SJCRH30 (cell line): Measurements from ENCODE around the gene NETO2. TPM values are rescaled to one million over a fixed set of nuclear protein-coding genes. Genes with fewer than 3 reads are reported as not detected.
"Not testable (repeated sequence)": the region's sequence is repeated elsewhere in the genome, so short reads cannot be mapped to it uniquely, and the experiment has no call there.

ENCODE experiments used
- DNase-seq, 2 experiments: peaks; one replicate each; pipeline ENCODE4 v3.0.0-alpha.2; 2015 to 2020
- H3K27ac ChIP-seq: fragments of 250-450 bp; sonication (Bioruptor Pico); 2 replicates; pipeline ENCODE4 v1.5.1; 2020; ENCODE audit warnings: mild to moderate bottlenecking, moderate library complexity
- H3K27me3 ChIP-seq: fragments of 250-450 bp; sonication (Bioruptor Pico); 2 replicates; pipeline ENCODE4 v1.5.1; 2020; ENCODE audit warnings: mild to moderate bottlenecking, moderate library complexity
- H3K36me3 ChIP-seq: fragments of 250-450 bp; sonication (Bioruptor Pico); 2 replicates; pipeline ENCODE4 v1.5.1; 2020; ENCODE audit warnings: mild to moderate bottlenecking, moderate library complexity
- H3K4me1 ChIP-seq: fragments of 250-450 bp; sonication (Bioruptor Pico); 2 replicates; pipeline ENCODE4 v1.5.1; 2020; ENCODE audit warnings: mild to moderate bottlenecking, moderate library complexity
- H3K4me3 ChIP-seq: fragments of 250-450 bp; sonication (Bioruptor Pico); 2 replicates; pipeline ENCODE4 v1.5.1; 2020; ENCODE audit warnings: mild to moderate bottlenecking, moderate library complexity
- H3K9me3 ChIP-seq: fragments of 250-450 bp; sonication (Bioruptor Pico); replicated peaks from 2 replicates; pipeline ENCODE4 v1.5.1; 2020; ENCODE audit warnings: mild to moderate bottlenecking, moderate library complexity
- total RNA-seq: library from RNA; depleted of rRNA; stranded (reverse); fragments of >200 nt; shearing (Covaris generic); gene quantifications from 2 replicates; pipeline ENCODE4 v1.2.3, GENCODE V29; 2014

Gene NETO2
- total RNA-seq, 1 experiment from 2014 or later, result 34.6 TPM

DNA sequence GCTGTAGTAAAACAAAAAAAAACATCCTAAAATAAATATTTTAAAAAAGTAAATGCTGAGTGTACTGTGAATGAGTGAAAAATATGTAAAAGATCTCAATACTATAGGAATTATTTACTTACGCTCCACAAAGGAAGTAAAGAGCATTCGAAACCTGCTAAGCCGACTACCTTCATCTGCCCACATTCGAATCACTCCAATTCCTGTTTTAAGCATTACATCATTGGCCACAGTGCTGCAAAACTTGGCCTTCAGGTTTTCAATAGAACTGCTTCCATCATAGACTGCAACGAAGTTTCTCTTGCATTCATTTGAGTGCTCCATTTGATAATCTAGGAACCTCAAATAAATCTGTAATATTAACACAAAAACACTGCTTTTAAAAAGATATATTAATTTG lies 34.4 kb downstream of the NETO2 start:
- Histone ChIP-seq H3K36me3 (no peaks in the 10 kb centered on the region), H3K4me3 (no peak overlapping the region), H3K9me3 (no peaks in the 10 kb centered on the region), H3K27ac (no peak overlapping the region), H3K27me3 (no peaks in the 10 kb centered on the region), H3K4me1 (no peaks in the 10 kb centered on the region)
- no peak for DNase-seq

- H3K27me3 ChIP-seq, H3K9me3 ChIP-seq, H3K27ac ChIP-seq, H3K36me3 ChIP-seq, H3K4me1 ChIP-seq, DNase-seq, H3K4me3 ChIP-seq: not testable (repeated sequence)
These were observed 40.8 kb downstream of the NETO2 start for GRCh38 chr16:47102921-47103320.

DNA sequence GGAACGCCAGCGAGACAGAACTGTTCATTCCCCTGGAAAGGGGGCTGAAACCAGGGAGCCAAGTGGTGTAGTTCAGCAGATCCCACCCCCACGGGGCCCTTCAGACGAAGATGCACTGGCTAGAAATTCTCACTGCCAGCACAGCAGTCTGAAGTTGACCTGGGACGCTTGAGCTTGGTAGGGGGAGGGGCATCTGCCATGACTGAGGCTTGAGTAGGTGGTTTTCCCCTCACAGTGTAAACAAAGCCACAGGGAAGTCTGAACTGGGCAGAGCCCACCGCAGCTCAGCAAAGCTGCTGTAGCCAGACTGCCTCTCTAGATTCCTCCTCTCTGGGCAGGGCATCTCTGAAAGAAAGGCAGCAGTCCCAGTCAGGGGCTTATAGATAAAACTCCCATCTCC lies 46.6 kb downstream of the NETO2 start:
- not testable (repeated sequence) for DNase-seq, H3K4me1 ChIP-seq, H3K4me3 ChIP-seq, H3K27me3 ChIP-seq, H3K27ac ChIP-seq, H3K9me3 ChIP-seq, H3K36me3 ChIP-seq

GRCh38 chr16:47096297-47096696 lies 47.4 kb downstream of the NETO2 start:
- no peak for DNase-seq
- no peak overlapping the region for H3K4me3 ChIP-seq
- no peaks in the 10 kb centered on the region for H3K36me3 ChIP-seq

GRCh38 chr16:47084198-47084597 lies 59.5 kb downstream of the NETO2 start:
- Histone ChIP-seq H3K4me1 (no peaks in the 10 kb centered on the region), H3K4me3 (no peak overlapping the region), H3K27ac (no peak overlapping the region), H3K27me3 (no peaks in the 10 kb centered on the region), H3K36me3 (no peaks in the 10 kb centered on the region), H3K9me3 (no peaks in the 10 kb centered on the region)
- DNase-seq, result no peak

More at GRCh38 chr16:47096297-47096696, 47.4 kb downstream of the NETO2 start:
- no peaks in the 10 kb centered on the region for H3K4me1 ChIP-seq
- H3K27me3 ChIP-seq, result no peaks in the 10 kb centered on the region
- no peaks in the 10 kb centered on the region for H3K9me3 ChIP-seq
- H3K27ac ChIP-seq, result no peak overlapping the region

GRCh38 chr16:47082099-47082865 lies 61.5 kb downstream of the NETO2 start:
- H3K4me3 ChIP-seq, result no peak overlapping the region
- H3K4me1 ChIP-seq, result no peaks in the 10 kb centered on the region
- H3K36me3 ChIP-seq, result no peaks in the 10 kb centered on the region
- no peak for DNase-seq
- H3K9me3 ChIP-seq, result no peaks in the 10 kb centered on the region
- H3K27ac ChIP-seq, result no peak overlapping the region
- H3K27me3 ChIP-seq, result no peaks in the 10 kb centered on the region

- Histone ChIP-seq H3K27me3 (no peaks in the 10 kb centered on the region), H3K27ac (no peak overlapping the region), H3K9me3 (no peaks in the 10 kb centered on the region), H3K4me1 (no peaks in the 10 kb centered on the region), H3K36me3 (no peaks in the 10 kb centered on the region), H3K4me3 (no peak overlapping the region)
- no peak for DNase-seq
These were observed 62.6 kb downstream of the NETO2 start for GRCh38 chr16:47081115-47081514.

GRCh38 chr16:47079860-47080259 lies 63.9 kb downstream of the NETO2 start:
- DNase-seq, result no peak
- Histone ChIP-seq H3K36me3 (no peaks in the 10 kb centered on the region), H3K27me3 (no peaks in the 10 kb centered on the region), H3K4me1 (no peaks in the 10 kb centered on the region), H3K9me3 (no peaks in the 10 kb centered on the region), H3K4me3 (no peak overlapping the region), H3K27ac (no peak overlapping the region)

DNA sequence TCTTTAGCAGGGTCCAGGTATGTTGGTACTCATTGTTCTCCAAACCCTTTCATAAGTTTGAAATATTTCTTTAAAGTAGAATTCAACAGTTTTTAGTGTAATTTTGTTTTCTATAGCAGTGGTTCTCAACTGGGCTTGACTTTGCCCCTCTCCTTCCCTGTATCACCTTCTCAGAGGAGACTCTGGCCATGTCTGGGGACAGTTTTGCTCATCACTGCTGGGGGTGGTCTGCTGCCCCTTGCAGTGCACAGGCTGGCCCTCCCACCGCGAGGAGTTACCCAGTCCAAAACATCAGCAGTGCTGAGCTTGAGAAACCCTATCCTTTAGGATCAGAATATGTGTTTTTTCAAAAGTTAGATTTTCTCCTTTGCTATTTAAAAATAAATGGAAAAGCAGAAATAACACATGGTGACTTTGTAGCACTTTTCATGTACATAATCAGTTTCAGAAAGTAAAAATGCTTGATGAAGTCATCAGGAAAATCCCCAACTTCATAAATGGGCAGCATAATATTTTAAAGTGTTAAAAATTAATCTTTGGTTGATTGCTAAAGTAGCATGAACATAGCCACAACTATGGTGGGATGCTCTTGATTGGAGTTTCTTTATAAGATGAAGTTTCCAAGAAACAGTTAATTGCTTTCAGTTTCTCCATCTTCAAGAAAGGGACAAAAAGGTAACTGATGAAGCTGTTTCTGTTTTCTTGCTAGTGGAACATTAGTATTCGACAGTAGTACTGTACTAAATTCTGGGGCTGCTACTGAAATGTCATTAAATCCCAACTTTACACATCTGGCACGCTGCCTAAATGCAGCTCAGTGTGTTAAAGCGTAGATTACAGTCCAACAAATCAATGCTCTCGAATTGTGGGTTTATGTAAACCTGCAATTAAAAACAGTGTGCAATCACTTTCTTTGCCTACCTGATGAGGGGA lies 70.3 kb downstream of the NETO2 start:
- no peaks in the 10 kb centered on the region for H3K27me3 ChIP-seq
- H3K9me3 ChIP-seq, result no peaks in the 10 kb centered on the region
- no peak for DNase-seq

GRCh38 chr16:47072158-47072557 lies 71.6 kb downstream of the NETO2 start:
- H3K27ac ChIP-seq, result no peak overlapping the region
- H3K36me3 ChIP-seq, result no peaks in the 10 kb centered on the region
- H3K4me1 ChIP-seq, result no peaks in the 10 kb centered on the region
- H3K27me3 ChIP-seq, result no peaks in the 10 kb centered on the region
- H3K4me3 ChIP-seq, result no peak overlapping the region
- no peak for DNase-seq
- H3K9me3 ChIP-seq, result no peaks in the 10 kb centered on the region

More for the DNA sequence above, 70.3 kb downstream of the NETO2 start:
- H3K36me3 ChIP-seq, result no peaks in the 10 kb centered on the region
- H3K4me3 ChIP-seq, result no peak overlapping the region
- no peak overlapping the region for H3K27ac ChIP-seq
- H3K4me1 ChIP-seq, result no peaks in the 10 kb centered on the region

GRCh38 chr16:47069841-47070584 lies 73.7 kb downstream of the NETO2 start:
- Histone ChIP-seq H3K9me3 (no peaks in the 10 kb centered on the region), H3K4me1 (no peaks in the 10 kb centered on the region), H3K4me3 (no peak overlapping the region), H3K27ac (no peak overlapping the region), H3K27me3 (no peaks in the 10 kb centered on the region), H3K36me3 (no peaks in the 10 kb centered on the region)
- DNase-seq, result no peak

GRCh38 chr16:47069313-47069712 lies 74.4 kb downstream of the NETO2 start:
- Histone ChIP-seq H3K9me3 (no peaks in the 10 kb centered on the region), H3K27ac (no peak overlapping the region), H3K4me1 (no peaks in the 10 kb centered on the region), H3K27me3 (no peaks in the 10 kb centered on the region), H3K4me3 (no peak overlapping the region), H3K36me3 (no peaks in the 10 kb centered on the region)
- no peak for DNase-seq

- H3K9me3 ChIP-seq, result no peaks in the 10 kb centered on the region
- no peak for DNase-seq
- no peak overlapping the region for H3K27ac ChIP-seq
- no peaks in the 10 kb centered on the region for H3K27me3 ChIP-seq
- no peaks in the 10 kb centered on the region for H3K4me1 ChIP-seq
- H3K36me3 ChIP-seq, result no peaks in the 10 kb centered on the region
- H3K4me3 ChIP-seq, result no peak overlapping the region
These were observed 76.5 kb downstream of the NETO2 start for GRCh38 chr16:47067203-47067602.

DNA sequence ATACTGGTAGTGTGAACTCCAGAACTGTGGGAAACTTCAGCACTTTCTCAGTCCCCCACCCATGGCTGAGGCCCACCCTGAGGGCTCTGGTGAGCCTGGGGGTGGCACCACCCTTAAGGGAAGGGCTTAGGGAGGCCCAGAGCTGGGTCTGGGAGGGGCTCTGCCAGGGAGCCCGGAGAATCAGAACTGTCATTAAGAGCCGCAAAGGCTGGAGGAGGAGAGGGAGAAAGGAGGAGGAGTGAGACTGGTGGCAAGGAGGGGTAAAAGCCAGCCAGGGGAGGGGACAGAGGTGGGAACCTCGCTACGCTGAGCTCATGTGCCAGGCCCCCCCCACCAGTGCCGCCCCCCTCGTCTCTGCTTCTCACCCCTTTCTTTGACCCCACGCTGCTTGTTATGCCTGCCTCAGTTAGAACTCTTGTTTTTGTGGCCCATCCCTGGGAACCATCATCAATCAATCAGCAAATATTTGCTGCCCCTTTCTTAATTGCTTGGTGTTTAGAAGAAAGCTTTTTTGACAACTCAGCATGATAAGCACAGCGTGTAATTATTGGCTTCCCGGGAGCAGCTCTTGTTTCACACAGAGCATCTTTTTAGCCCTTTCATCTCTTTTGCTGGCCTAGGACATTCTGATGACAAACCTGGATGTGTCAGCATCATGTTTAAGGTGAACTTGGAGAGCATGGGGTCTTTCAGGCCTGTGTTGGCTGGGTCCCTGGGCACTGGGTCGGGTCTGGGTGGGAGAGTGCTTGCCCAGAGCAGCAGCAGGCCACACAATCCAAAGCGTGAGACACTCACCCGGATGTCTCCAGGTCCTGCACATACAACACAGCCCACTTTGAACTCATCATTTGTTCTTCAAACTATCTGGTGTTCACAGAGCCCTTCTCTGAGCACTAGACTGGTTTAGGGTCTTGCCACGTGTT lies 77.7 kb downstream of the NETO2 start:
- Histone ChIP-seq H3K4me3 (no peak overlapping the region), H3K9me3 (no peaks in the 10 kb centered on the region), H3K27ac (no peak overlapping the region), H3K4me1 (no peaks in the 10 kb centered on the region), H3K27me3 (no peaks in the 10 kb centered on the region), H3K36me3 (no peaks in the 10 kb centered on the region)
- DNase-seq, result no peak
